Body of pancreas (tissue), 4 donors: ENCODE data around the gene VWF. TPM values are rescaled to one million over a fixed set of nuclear protein-coding genes. Genes with fewer than 3 reads are reported as not detected.

Source experiments
- ATAC-seq: fragments of 150-250 bp; one replicate; pipeline ENCODE4 v1.9.1; 2016
- DNase-seq, 4 donors: peaks; one replicate each; pipeline ENCODE4 v3.0.0-alpha.2; 2019
- H3K27ac ChIP-seq, 4 donors: fragments of 200-600 bp; sonication (generic); 1 replicate in 3 of 4; 2 replicates in 1 of 4; pipeline versions ENCODE4 v1.5.1 to v1.6.1; 2016 to 2019; ENCODE audit warnings: mild to moderate bottlenecking in 1 of 4, mixed read lengths in 1 of 4, moderate library complexity in 1 of 4
- H3K27me3 ChIP-seq, 2 donors: fragments of 200-600 bp; sonication (generic); one replicate each; pipeline ENCODE4 v1.6.0; 2016; ENCODE audit warnings: mild to moderate bottlenecking in 1 of 2
- H3K36me3 ChIP-seq, 2 donors: fragments of 200-600 bp; sonication (generic); replicated peaks in 1 of 2; 2 replicates each; pipeline ENCODE4 v1.5.1; 2016; ENCODE audit warnings: low read depth in 2 of 2; ENCODE audit not compliant: insufficient read depth in 1 of 2
- H3K4me1 ChIP-seq: fragments of 200-600 bp; sonication (generic); one replicate; pipeline ENCODE4 v1.6.0; 2016
- H3K4me3 ChIP-seq, 2 donors: fragments of 200-600 bp; sonication (generic); 1 replicate in 1 of 2; 2 replicates in 1 of 2; pipeline ENCODE4 v1.5.1; 2016 to 2019
- H3K9me3 ChIP-seq, 3 donors: fragments of 200-600 bp; sonication (generic); 1 replicate in 2 of 3; 2 replicates in 1 of 3; pipeline ENCODE4 v1.5.1; 2016
- POLR2A ChIP-seq, 3 donors: fragments of 450-650 bp; IDR thresholded peaks; one replicate each; pipeline ENCODE4 v1.6.1; 2016; ENCODE audit warnings: antibody characterized with exemption in 3 of 3, mild to moderate bottlenecking in 2 of 3
- WGBS, 2 donors: methylation state at CpG; one replicate each; pipeline ENCODE4 v1.1.5; 2017; 5-methylcytosine and 5-hydroxymethylcytosine counted together
- intact Hi-C: fragments of 100-400 bp; cut with DNase I; formaldehyde crosslinking; loops from one replicate; pipeline ENCODE4 v1.15.1; 2023
- total RNA-seq, 2 donors: library from RNA; depleted of rRNA; stranded (reverse); fragments of >200 nt; gene quantifications; one replicate each; pipeline ENCODE4 v1.1.0, GENCODE V29; 2016
- TF ChIP-seq, protein P1 (sequence below), 7 experiments: fragments of 450-650 bp in 4 of 7; fragments of 200-600 bp in 3 of 7; sonication (generic) in 3 of 7; IDR thresholded peaks; one replicate each; pipeline ENCODE4 v1.5.1; 2016 to 2019; ENCODE audit warnings: antibody characterized with exemption in 7 of 7

Gene VWF
- total RNA-seq, 2 donors from 2014 or later, result 76.1 to 78.1 TPM

DNA sequence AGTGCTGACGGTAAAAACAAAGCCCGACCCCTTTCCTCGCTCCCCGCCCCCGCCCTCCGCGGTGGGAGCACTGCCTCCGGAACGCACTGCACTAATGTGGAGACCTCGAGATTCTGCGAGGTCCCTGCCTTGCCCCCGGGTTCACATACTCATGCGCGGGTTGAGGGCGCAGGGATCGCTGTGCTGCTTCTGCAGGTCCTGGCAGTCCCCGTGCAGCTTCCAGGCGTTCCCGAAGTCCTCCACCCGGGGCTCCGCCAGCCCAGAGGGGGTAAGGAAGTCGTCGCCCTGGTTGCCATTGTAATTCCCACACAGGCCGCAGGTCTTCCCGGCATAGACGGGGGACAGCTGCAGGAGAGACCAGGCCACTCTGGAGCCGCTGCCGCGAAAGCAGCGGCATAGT lies 66.8 kb downstream of the VWF start:
- 48 to 67% methylated on average over 13 to 30 of the region's 30 CpGs for WGBS, 2 donors
- TF ChIP-seq, protein P1, sequence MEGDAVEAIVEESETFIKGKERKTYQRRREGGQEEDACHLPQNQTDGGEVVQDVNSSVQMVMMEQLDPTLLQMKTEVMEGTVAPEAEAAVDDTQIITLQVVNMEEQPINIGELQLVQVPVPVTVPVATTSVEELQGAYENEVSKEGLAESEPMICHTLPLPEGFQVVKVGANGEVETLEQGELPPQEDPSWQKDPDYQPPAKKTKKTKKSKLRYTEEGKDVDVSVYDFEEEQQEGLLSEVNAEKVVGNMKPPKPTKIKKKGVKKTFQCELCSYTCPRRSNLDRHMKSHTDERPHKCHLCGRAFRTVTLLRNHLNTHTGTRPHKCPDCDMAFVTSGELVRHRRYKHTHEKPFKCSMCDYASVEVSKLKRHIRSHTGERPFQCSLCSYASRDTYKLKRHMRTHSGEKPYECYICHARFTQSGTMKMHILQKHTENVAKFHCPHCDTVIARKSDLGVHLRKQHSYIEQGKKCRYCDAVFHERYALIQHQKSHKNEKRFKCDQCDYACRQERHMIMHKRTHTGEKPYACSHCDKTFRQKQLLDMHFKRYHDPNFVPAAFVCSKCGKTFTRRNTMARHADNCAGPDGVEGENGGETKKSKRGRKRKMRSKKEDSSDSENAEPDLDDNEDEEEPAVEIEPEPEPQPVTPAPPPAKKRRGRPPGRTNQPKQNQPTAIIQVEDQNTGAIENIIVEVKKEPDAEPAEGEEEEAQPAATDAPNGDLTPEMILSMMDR (IDR thresholded peaks at IDR 0.05), result no peak
- no peak for TF ChIP-seq POLR2A (IDR thresholded peaks at IDR 0.05)
- no peak overlapping the region for H3K4me3 ChIP-seq
- no peak overlapping the region for H3K27ac ChIP-seq
- peaks cover 8% of the 10 kb centered on the region for H3K4me1 ChIP-seq
- no peaks in the 10 kb centered on the region for H3K27me3 ChIP-seq
- intact Hi-C loops, result no loop called here
- no peaks in the 10 kb centered on the region for H3K36me3 ChIP-seq
- ATAC-seq, result no peak
- no peak for DNase-seq
- H3K9me3 ChIP-seq, result no peaks in the 10 kb centered on the region

DNA sequence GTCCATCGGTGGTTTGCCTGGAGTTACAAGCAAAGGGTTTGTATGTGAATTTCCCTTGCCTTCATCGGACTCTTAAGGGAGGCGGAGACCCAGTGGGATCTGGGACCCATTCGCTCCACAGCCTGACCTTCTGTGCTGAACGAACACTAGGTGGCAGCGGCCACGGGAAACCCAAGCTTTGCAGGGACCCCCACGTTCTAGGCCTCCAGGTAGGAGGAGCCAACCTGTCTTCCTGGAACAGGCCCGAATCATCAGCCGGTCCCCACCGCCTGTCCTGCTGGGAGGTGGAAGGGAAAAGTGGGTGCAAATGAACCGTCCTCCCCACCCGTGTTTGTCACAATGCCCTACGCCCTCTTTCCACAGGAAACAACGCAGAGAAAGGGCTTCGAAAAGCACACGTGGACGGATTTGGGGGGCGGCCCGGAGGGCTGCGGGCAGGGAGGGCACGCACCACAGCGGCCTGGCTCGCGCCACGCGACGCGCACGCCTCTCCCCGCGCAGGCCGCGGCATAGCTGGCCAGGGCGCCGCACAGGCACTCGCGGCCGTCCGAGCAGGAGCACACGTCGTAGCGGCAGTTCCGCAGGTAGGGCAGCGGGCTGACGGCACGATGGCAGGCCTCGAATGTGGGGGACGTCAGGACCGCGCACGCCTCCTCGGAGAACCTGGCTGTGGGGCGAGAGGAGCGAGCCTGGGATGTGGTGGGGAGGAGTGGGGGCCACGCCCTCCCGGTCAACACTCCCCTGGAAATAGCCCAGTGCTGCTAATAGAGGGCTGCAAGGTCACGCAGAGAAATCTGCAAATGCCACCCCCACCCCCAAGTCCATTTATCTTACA lies 67.8 kb downstream of the VWF start:
- DNase-seq, result no peak
- TF ChIP-seq POLR2A (IDR thresholded peaks at IDR 0.05), result no peak
- TF ChIP-seq, protein P1 (IDR thresholded peaks at IDR 0.05), result peak in 1 of 7 experiments; percentile 19
- H3K4me3 ChIP-seq, result no peak overlapping the region
- whole genome bisulfite sequencing, 2 donors, result 13 to 42% methylated on average over 6 to 56 of the region's 58 CpGs
- H3K27me3 ChIP-seq, result no peaks in the 10 kb centered on the region
- no peak overlapping the region for H3K27ac ChIP-seq
- H3K9me3 ChIP-seq, result no peaks in the 10 kb centered on the region
- no peaks in the 10 kb centered on the region for H3K36me3 ChIP-seq
- peaks cover 8% of the 10 kb centered on the region for H3K4me1 ChIP-seq
- intact Hi-C loops, result no loop called here
- peak; percentile 29 for ATAC-seq

DNA sequence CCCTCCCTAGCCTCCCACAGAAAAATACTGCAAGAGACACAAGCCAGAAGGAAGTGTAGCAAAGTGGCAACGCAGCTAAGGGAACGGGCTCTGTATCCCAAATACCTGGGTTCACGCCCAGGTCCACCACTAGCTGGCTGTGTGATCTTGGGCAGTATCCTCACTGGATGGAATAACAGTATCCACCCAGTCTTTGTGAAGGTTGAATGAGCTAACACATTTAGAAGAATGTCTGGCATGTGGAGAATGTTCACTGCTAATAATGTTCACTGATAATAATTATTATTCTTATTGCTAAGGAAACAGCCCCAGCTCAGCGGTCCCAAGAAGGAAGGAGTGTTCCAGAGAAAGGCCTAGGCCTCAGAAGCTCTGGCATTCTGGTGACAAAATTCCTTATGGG lies 70.9 kb downstream of the VWF start:
- DNase-seq (peak in 1 of 4 donors; percentile 51), ATAC-seq (peak; percentile 77)
- TF ChIP-seq, protein P1 (IDR thresholded peaks at IDR 0.05), result peak in 2 of 7 experiments; percentile 5 to 7
- no peak for TF ChIP-seq POLR2A (IDR thresholded peaks at IDR 0.05)
- no peak overlapping the region for H3K4me3 ChIP-seq
- H3K36me3 ChIP-seq, result no peaks in the 10 kb centered on the region
- intact Hi-C loops, result no loop called here
- no peaks in the 10 kb centered on the region for H3K27me3 ChIP-seq
- no peaks in the 10 kb centered on the region for H3K9me3 ChIP-seq
- H3K27ac ChIP-seq, result peak overlapping the region in 1 of 4 donors; percentile 37
- H3K4me1 ChIP-seq, result peaks cover 8% of the 10 kb centered on the region
- WGBS, 2 donors, result 45 to 68% methylated on average over 4 of the region's 4 CpGs

DNA sequence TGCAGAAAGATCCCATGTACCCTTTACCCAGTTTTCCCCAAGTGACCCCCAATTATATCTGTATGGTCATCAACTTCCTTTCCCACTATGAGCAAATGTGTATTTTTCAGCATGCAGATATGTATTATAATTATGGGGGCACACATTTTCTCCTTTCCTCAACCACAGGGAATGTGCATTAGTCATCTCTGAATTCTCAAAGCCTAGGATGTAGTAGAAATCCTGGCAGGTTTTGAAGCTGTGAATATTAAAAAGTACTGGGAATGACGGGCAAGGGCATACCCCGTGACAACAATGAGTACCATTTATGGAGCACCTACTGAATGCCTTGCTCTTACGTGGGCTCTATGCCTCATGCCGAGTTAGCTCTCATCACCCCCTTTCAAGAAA lies 71.5 kb downstream of the VWF start:
- intact Hi-C loops, result no loop called here
- Histone ChIP-seq H3K27ac (peak overlapping the region in 1 of 4 donors; percentile 37), H3K36me3 (no peaks in the 10 kb centered on the region), H3K9me3 (no peaks in the 10 kb centered on the region), H3K4me3 (no peak overlapping the region), H3K27me3 (no peaks in the 10 kb centered on the region), H3K4me1 (peaks cover 8% of the 10 kb centered on the region)
- no peak for TF ChIP-seq POLR2A (IDR thresholded peaks at IDR 0.05)
- TF ChIP-seq, protein P1 (IDR thresholded peaks at IDR 0.05), result no peak
- ATAC-seq (no peak), DNase-seq (no peak)
- WGBS, 2 donors, result 82 to 89% methylated on average over 4 of the region's 4 CpGs
